Measurements from ENCODE around the gene C3orf22.

Gene C3orf22

GRCh38 chr3:126503701-126504100 lies 55.0 kb downstream of the C3orf22 start:
- TF ChIP-seq NFIC (IDR thresholded peaks at IDR 0.05) (no peak), MAX (IDR thresholded peaks at IDR 0.05) (no peak), RAD21 (IDR thresholded peaks at IDR 0.05; ENCODE audit: low read depth) (no peak), REST (IDR thresholded peaks at IDR 0.05; ENCODE audit: low read depth) (no peak), USF1 (IDR thresholded peaks at IDR 0.05) (no peak), CREB1 (IDR thresholded peaks at IDR 0.05; ENCODE audit: low read depth) (no peak), TCF12 (IDR thresholded peaks at IDR 0.05; ENCODE audit: low read depth) (no peak), EP300 (IDR thresholded peaks at IDR 0.05; ENCODE audit: borderline replicate concordance) (no peak), CEBPB (IDR thresholded peaks at IDR 0.05) (no peak), TAF1 (IDR thresholded peaks at IDR 0.05; ENCODE audit: low read depth) (no peak), YY1 (IDR thresholded peaks at IDR 0.05; ENCODE audit: low read depth) (no peak), EGR1 (IDR thresholded peaks at IDR 0.05) (no peak), ZBTB7A (IDR thresholded peaks at IDR 0.05; ENCODE audit: low read depth) (no peak), FOXM1 (IDR thresholded peaks at IDR 0.05; ENCODE audit: borderline replicate concordance, low read depth) (no peak), TEAD4 (IDR thresholded peaks at IDR 0.05) (no peak)

GRCh38 chr3:126502656-126503055 lies 56.1 kb downstream of the C3orf22 start:
- TF ChIP-seq CREB1 (IDR thresholded peaks at IDR 0.05; ENCODE audit: low read depth) (no peak), USF1 (IDR thresholded peaks at IDR 0.05) (no peak), RAD21 (IDR thresholded peaks at IDR 0.05; ENCODE audit: low read depth) (no peak), EP300 (IDR thresholded peaks at IDR 0.05; ENCODE audit: borderline replicate concordance) (no peak), ZBTB7A (IDR thresholded peaks at IDR 0.05; ENCODE audit: low read depth) (no peak), REST (IDR thresholded peaks at IDR 0.05; ENCODE audit: low read depth) (no peak), YY1 (IDR thresholded peaks at IDR 0.05; ENCODE audit: low read depth) (no peak)

- TF ChIP-seq YY1 (IDR thresholded peaks at IDR 0.05; ENCODE audit: low read depth) = no peak
- no peak for TF ChIP-seq RAD21 (IDR thresholded peaks at IDR 0.05; ENCODE audit: low read depth)
- no peak for TF ChIP-seq TEAD4 (IDR thresholded peaks at IDR 0.05)
- TF ChIP-seq MAX (IDR thresholded peaks at IDR 0.05) = no peak
- TF ChIP-seq FOXM1 (IDR thresholded peaks at IDR 0.05; ENCODE audit: borderline replicate concordance, low read depth) = no peak
- no peak for TF ChIP-seq CEBPB (IDR thresholded peaks at IDR 0.05)
- TF ChIP-seq USF1 (IDR thresholded peaks at IDR 0.05) = no peak
- no peak for TF ChIP-seq REST (IDR thresholded peaks at IDR 0.05; ENCODE audit: low read depth)
- no peak for TF ChIP-seq EP300 (IDR thresholded peaks at IDR 0.05; ENCODE audit: borderline replicate concordance)
- no peak for TF ChIP-seq EGR1 (IDR thresholded peaks at IDR 0.05)
- no peak for TF ChIP-seq ZBTB7A (IDR thresholded peaks at IDR 0.05; ENCODE audit: low read depth)
- TF ChIP-seq CREB1 (IDR thresholded peaks at IDR 0.05; ENCODE audit: low read depth) = no peak
- no peak for TF ChIP-seq NFIC (IDR thresholded peaks at IDR 0.05)
These were observed 57.0 kb downstream of the C3orf22 start for GRCh38 chr3:126501736-126502135.

- TF ChIP-seq EP300 (IDR thresholded peaks at IDR 0.05; ENCODE audit: borderline replicate concordance) = no peak
- TF ChIP-seq CEBPB (IDR thresholded peaks at IDR 0.05) = no peak
- no peak for TF ChIP-seq NFIC (IDR thresholded peaks at IDR 0.05)
- no peak for TF ChIP-seq EGR1 (IDR thresholded peaks at IDR 0.05)
- TF ChIP-seq CREB1 (IDR thresholded peaks at IDR 0.05; ENCODE audit: low read depth) = no peak
- no peak for TF ChIP-seq YY1 (IDR thresholded peaks at IDR 0.05; ENCODE audit: low read depth)
- TF ChIP-seq TCF12 (IDR thresholded peaks at IDR 0.05; ENCODE audit: low read depth) = no peak
- no peak for TF ChIP-seq TEAD4 (IDR thresholded peaks at IDR 0.05)
- TF ChIP-seq FOXM1 (IDR thresholded peaks at IDR 0.05; ENCODE audit: borderline replicate concordance, low read depth) = no peak
These were observed 57.7 kb downstream of the C3orf22 start for GRCh38 chr3:126501054-126501453.

Data from Ishikawa (cell line).